GM12874 (cell line): ENCODE data around the gene GNAQ.

Experiments
- CTCF ChIP-seq: IDR thresholded peaks from 2 replicates; pipeline ENCODE4 v1.5.1; 2011; ENCODE audit warnings: low read depth, mild to moderate bottlenecking, control low read depth, low read length, moderate library complexity; ENCODE audit not compliant: insufficient read depth

Gene GNAQ

GRCh38 chr9:77883133-77883532, 148.5 kb downstream of the GNAQ start:
- no peak for TF ChIP-seq CTCF

GRCh38 chr9:77882294-77882693, 149.3 kb downstream of the GNAQ start:
- TF ChIP-seq CTCF: no peak

- TF ChIP-seq CTCF: no peak
Observed at GRCh38 chr9:77881111-77881510, 150.5 kb downstream of the GNAQ start.

- TF ChIP-seq CTCF: no peak
Observed at GRCh38 chr9:77879437-77879943, 152.1 kb downstream of the GNAQ start.

- TF ChIP-seq CTCF: no peak
Observed at GRCh38 chr9:77877976-77878375, 153.6 kb downstream of the GNAQ start.

GRCh38 chr9:77876590-77876989, 155.0 kb downstream of the GNAQ start:
- TF ChIP-seq CTCF: no peak

GRCh38 chr9:77876091-77876490, 155.5 kb downstream of the GNAQ start:
- no peak for TF ChIP-seq CTCF

- no peak for TF ChIP-seq CTCF
Observed at GRCh38 chr9:77872863-77873262, 158.7 kb downstream of the GNAQ start.
